A549 (cell line): ENCODE results near the gene ETF1. TPM values are rescaled to one million over a fixed set of nuclear protein-coding genes. Genes with fewer than 3 reads are reported as not detected.

Experiments used
- ATAC-seq, 2 experiments: fragments of 200-7000 bp in 1 of 2; fragments of >200 bp in 1 of 2; cut with Nextera tagmentation in 1 of 2; cut with Tn5 transposase in 1 of 2; 3 replicates each; pipeline versions ENCODE4 v1.8.0 to v1.9.1; 2018 to 2020; ENCODE audit warnings: mild to moderate bottlenecking in 1 of 2, moderate library complexity in 1 of 2
- CTCF ChIA-PET: fragments of 300-600 bp; sonication (Branson Sonifier 250); formaldehyde crosslinking; extraction: SDS; loops from one replicate; lab custom pipeline; 2021; ENCODE audit warnings: antibody characterized with exemption, inconsistent platforms; lab: Yijun Ruan, JAX
- POLR2A ChIA-PET: fragments of 350-600 bp; formaldehyde crosslinking; extraction: SDS; loops from one replicate; lab custom pipeline; 2021; ENCODE audit warnings: antibody characterized with exemption, inconsistent platforms; lab: Yijun Ruan, JAX
- DNase-seq, 2 experiments: peaks; one replicate each; pipeline versions ENCODE4 v3.0.0 to v3.0.0-alpha.2; 2011 to 2016; ENCODE audit warnings: low read depth in 1 of 2, low spot score in 1 of 2
- FAIRE-seq: peaks from 2 replicates; lab custom pipeline; 2011; peaks lifted over from hg19 to GRCh38; lab: Jason Lieb, UNC
- H3K27ac ChIP-seq, 2 experiments: fragments of >200 bp; sonication (Bioruptor Twin); formaldehyde crosslinking; 3 replicates each; pipeline ENCODE4 v1.5.1; 2016 to 2017
- H3K4me1 ChIP-seq: fragments of >200 bp; sonication (Bioruptor Twin); formaldehyde crosslinking; 3 replicates; pipeline ENCODE4 v1.6.1; 2016
- H3K4me2 ChIP-seq: fragments of >200 bp; sonication (Bioruptor Twin); formaldehyde crosslinking; 3 replicates; pipeline ENCODE4 v1.6.1; 2016
- H3K4me3 ChIP-seq: fragments of >200 bp; sonication (Bioruptor Twin); formaldehyde crosslinking; 3 replicates; pipeline ENCODE4 v1.5.1; 2016
- H3K9me3 ChIP-seq: fragments of >200 bp; sonication (Bioruptor Twin); formaldehyde crosslinking; 3 replicates; pipeline ENCODE4 v1.6.1; 2016
- ATOH8 ChIP-seq: fragments of 250-450 bp; sonication (Bioruptor Pico); IDR thresholded peaks from 2 replicates; pipeline ENCODE4 v1.5.0; 2020; ENCODE audit warnings: low read depth, mild to moderate bottlenecking, moderate library complexity
- BHLHE40 ChIP-seq: IDR thresholded peaks from 2 replicates; pipeline ENCODE4 v1.6.1; 2012; ENCODE audit warnings: low read depth, low read length, inconsistent platforms
- EP300 ChIP-seq, 2 experiments: fragments of >200 bp; sonication (Bioruptor Twin); formaldehyde crosslinking; IDR thresholded peaks; 2 replicates in 1 of 2; 3 replicates in 1 of 2; pipeline ENCODE4 v1.6.1; 2016 to 2017
- ESRRA ChIP-seq: fragments of 150-350 bp; IDR thresholded peaks from 2 replicates; pipeline ENCODE4 v1.6.1; 2014; ENCODE audit warnings: mild to moderate bottlenecking, low read length, borderline replicate concordance
- FOSB ChIP-seq: fragments of 250-450 bp; sonication (Bioruptor Pico); IDR thresholded peaks from 2 replicates; pipeline ENCODE4 v1.5.0; 2020; ENCODE audit warnings: mild to moderate bottlenecking, moderate library complexity
- GATA3 ChIP-seq: IDR thresholded peaks from 2 replicates; pipeline ENCODE4 v1.6.1; 2012; ENCODE audit warnings: borderline replicate concordance
- HDAC2 ChIP-seq: fragments of 200-600 bp; sonication (generic); IDR thresholded peaks from 2 replicates; pipeline ENCODE4 v1.6.1; 2016
- HOXB5 ChIP-seq: fragments of 250-450 bp; sonication (Bioruptor Pico); IDR thresholded peaks from 2 replicates; pipeline ENCODE4 v1.5.0; 2020; ENCODE audit warnings: mild to moderate bottlenecking, moderate library complexity
- JUN ChIP-seq, 2 experiments: fragments of >200 bp; sonication (Bioruptor Twin); formaldehyde crosslinking; IDR thresholded peaks; 2 replicates in 1 of 2; 3 replicates in 1 of 2; pipeline ENCODE4 v1.6.1; 2016 to 2017
- KDM1A ChIP-seq: fragments of 200-600 bp; sonication (generic); IDR thresholded peaks from 2 replicates; pipeline ENCODE4 v1.6.1; 2016; ENCODE audit warnings: low read depth, mild to moderate bottlenecking
- MAFK ChIP-seq: fragments of 450-650 bp; IDR thresholded peaks from 2 replicates; pipeline ENCODE4 v1.6.1; 2014; ENCODE audit not compliant: partially characterized antibody
- MAZ ChIP-seq: fragments of 150-350 bp; IDR thresholded peaks from 2 replicates; pipeline ENCODE4 v1.6.1; 2014; ENCODE audit warnings: antibody characterized with exemption, low read depth, low read length, borderline replicate concordance
- PBX3 ChIP-seq: IDR thresholded peaks from 2 replicates; pipeline ENCODE4 v1.6.1; 2012
- SMC3 ChIP-seq: fragments of >200 bp; sonication (Bioruptor Twin); formaldehyde crosslinking; IDR thresholded peaks from 3 replicates; pipeline ENCODE4 v1.6.1; 2018; ENCODE audit warnings: inconsistent platforms
- TFCP2L1 ChIP-seq: fragments of 250-450 bp; sonication (Bioruptor Pico); IDR thresholded peaks from 2 replicates; pipeline ENCODE4 v1.5.0; 2021; ENCODE audit warnings: mild to moderate bottlenecking
- TP53 ChIP-seq: fragments of 250-450 bp; sonication (Bioruptor Pico); IDR thresholded peaks from 2 replicates; pipeline ENCODE4 v1.5.0; 2021; ENCODE audit warnings: mild to moderate bottlenecking, moderate library complexity
- ZNF302 ChIP-seq: fragments of 250-450 bp; sonication (Bioruptor Pico); IDR thresholded peaks from 2 replicates; pipeline ENCODE4 v1.9.0; 2021; ENCODE audit warnings: inconsistent platforms, mild to moderate bottlenecking, moderate library complexity
- WGBS: methylation state at CpG from one replicate; pipeline ENCODE4 v1.1.6; 2017; ENCODE audit errors: missing lambda C conversion rate; 5-methylcytosine and 5-hydroxymethylcytosine counted together
- polyA plus RNA-seq, 4 experiments: library from polyadenylated mRNA; depleted of rRNA in 3 of 4; stranded (reverse); fragments of >200 nt; fragmentation: RNase III in 1 of 4; extraction: RNeasy Plus Mini Kit Qiagen cat#74134 plus additional on column Dnase treatment in 1 of 4; gene quantifications; 2 replicates in 3 of 4; 3 replicates in 1 of 4; pipeline ENCODE4 v1.2.3, GENCODE V29; 2011 to 2017
- TF ChIP-seq, protein P1 (sequence below): fragments of >200 bp; sonication (Bioruptor Twin); formaldehyde crosslinking; IDR thresholded peaks from 3 replicates; pipeline ENCODE4 v1.6.1; 2016
- TF ChIP-seq, protein P2 (sequence below): fragments of 450-650 bp; IDR thresholded peaks from 2 replicates; pipeline ENCODE4 v1.6.1; 2014; ENCODE audit warnings: antibody characterized with exemption

Gene ETF1
- polyA plus RNA-seq, 2 of the 4 experiments (the other 2 are of a cell fraction) = 119 to 161 TPM

DNA sequence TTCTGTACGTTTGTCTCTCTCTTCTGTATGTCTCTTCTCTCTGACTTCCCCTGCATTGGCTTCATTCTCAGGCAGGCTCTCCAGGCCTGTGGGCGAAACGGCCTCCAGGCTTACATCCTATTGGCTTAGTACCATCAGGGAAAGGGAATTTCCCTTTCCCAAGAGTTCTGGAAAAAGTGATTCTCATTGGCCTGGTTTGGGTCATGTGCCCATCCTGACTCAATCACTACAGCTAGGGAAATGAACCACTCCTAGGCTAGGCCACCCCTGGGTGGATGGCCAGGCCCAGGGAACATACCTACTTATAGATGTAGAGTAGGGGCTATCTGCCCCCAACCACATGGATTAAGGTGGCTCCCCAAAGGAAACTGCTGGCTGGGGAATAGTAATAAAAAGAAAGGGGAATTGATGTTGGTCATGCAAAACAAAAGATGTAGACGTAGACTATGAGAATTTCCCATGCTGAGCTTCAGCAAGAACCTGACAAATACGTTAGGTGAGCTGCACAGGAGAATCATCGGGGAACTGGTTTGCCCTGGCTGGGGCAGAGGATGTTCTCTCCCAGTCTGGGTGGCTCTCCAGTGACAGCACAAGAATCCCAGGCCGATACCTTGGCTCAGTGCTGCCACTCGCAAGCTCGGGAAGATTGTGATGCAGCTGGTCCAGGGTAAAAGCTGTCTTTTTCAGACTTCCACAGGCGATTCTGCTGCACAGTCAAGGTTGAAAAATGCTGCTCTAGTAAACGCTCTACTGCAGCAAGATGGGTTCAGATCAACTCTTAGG is 81.5 kb downstream of the ETF1 start:
- CTCF ChIA-PET = interaction anchor here (0.7 to 14.7 kb wide), 6 partner anchors 11 to 282 kb away, joined by 3 to 199 read pairs (median 4); partner anchors contain the start of gene KDM3B

GRCh38 chr5:138460032-138460693 is 82.9 kb downstream of the ETF1 start:
- H3K4me2 ChIP-seq = no peak overlapping the region
- peaks cover 6% of the 10 kb centered on the region for H3K4me1 ChIP-seq
- FAIRE-seq = no peak
- DNase-seq = no peak
- no peak for TF ChIP-seq HDAC2
- no peak for TF ChIP-seq HOXB5 (CRISPR knock-in tag)
- TF ChIP-seq, protein P1, sequence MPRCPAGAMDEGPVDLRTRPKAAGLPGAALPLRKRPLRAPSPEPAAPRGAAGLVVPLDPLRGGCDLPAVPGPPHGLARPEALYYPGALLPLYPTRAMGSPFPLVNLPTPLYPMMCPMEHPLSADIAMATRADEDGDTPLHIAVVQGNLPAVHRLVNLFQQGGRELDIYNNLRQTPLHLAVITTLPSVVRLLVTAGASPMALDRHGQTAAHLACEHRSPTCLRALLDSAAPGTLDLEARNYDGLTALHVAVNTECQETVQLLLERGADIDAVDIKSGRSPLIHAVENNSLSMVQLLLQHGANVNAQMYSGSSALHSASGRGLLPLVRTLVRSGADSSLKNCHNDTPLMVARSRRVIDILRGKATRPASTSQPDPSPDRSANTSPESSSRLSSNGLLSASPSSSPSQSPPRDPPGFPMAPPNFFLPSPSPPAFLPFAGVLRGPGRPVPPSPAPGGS = no peak
- TF ChIP-seq JUN (IDR thresholded peaks at IDR 0.05) = no peak
- no peak for TF ChIP-seq ZNF302
- TF ChIP-seq TFCP2L1 = no peak
- TF ChIP-seq FOSB (CRISPR knock-in tag) = no peak
- TF ChIP-seq BHLHE40 = no peak
- no peak for TF ChIP-seq TP53 (CRISPR knock-in tag)
- TF ChIP-seq ATOH8 (CRISPR knock-in tag) = no peak
- no peak for TF ChIP-seq MAZ
- no peak for TF ChIP-seq PBX3
- no peak for TF ChIP-seq GATA3
- no peak for TF ChIP-seq EP300 (IDR thresholded peaks at IDR 0.05)
- TF ChIP-seq ESRRA = no peak
- no peak for TF ChIP-seq KDM1A
- no peak for TF ChIP-seq MAFK
- no peak for TF ChIP-seq SMC3
- ATAC-seq = no peak
- 92% methylated on average over 4 of the region's 4 CpGs for WGBS
- CTCF ChIA-PET = interaction anchor here (1.9 to 14.7 kb wide), 4 partner anchors 10 to 281 kb away, joined by 6 to 199 read pairs (median 66); partner anchors contain the start of gene REEP2
- POLR2A ChIA-PET = no interaction called here
- no peak overlapping the region for H3K27ac ChIP-seq
- H3K9me3 ChIP-seq = no peaks in the 10 kb centered on the region
- H3K4me3 ChIP-seq = no peak overlapping the region

More for the DNA sequence above, 81.5 kb downstream of the ETF1 start:
- whole genome bisulfite sequencing = 78% methylated on average over 11 of the region's 11 CpGs
- DNase-seq = peak in 1 of 2 experiments; percentile 45
- H3K4me3 ChIP-seq = no peak overlapping the region
- no peak for FAIRE-seq
- TF ChIP-seq, protein P2, sequence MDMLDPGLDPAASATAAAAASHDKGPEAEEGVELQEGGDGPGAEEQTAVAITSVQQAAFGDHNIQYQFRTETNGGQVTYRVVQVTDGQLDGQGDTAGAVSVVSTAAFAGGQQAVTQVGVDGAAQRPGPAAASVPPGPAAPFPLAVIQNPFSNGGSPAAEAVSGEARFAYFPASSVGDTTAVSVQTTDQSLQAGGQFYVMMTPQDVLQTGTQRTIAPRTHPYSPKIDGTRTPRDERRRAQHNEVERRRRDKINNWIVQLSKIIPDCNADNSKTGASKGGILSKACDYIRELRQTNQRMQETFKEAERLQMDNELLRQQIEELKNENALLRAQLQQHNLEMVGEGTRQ = peak; percentile 78
- no peak for TF ChIP-seq MAZ
- POLR2A ChIA-PET = interaction anchor here (0.7 kb wide), 1 partner anchor 11 kb away, joined by 5 read pairs; no protein-coding TSS in a partner anchor
- no peak overlapping the region for H3K27ac ChIP-seq
- no peaks in the 10 kb centered on the region for H3K9me3 ChIP-seq
- no peak overlapping the region for H3K4me2 ChIP-seq
- peaks cover 12% of the 10 kb centered on the region for H3K4me1 ChIP-seq
- ATAC-seq = no peak
